Measurements from ENCODE around the gene CHD3. TPM values are rescaled to one million over a fixed set of nuclear protein-coding genes. Genes with fewer than 3 reads are reported as not detected.
A peak's percentile ranks its signal among the peaks of the same experiment; 100 is the strongest.

Gene CHD3
- total RNA-seq, 1 donor from 2014 or later: 76.2 TPM

- Histone ChIP-seq H3K9ac (ENCODE audit: low read depth in 1 of 3, low read length in 3 of 3) (no peak overlapping the region), H3K4me1 (ENCODE audit: control insufficient read depth in 3 of 3, insufficient read depth in 3 of 3, low read length in 3 of 3) (peaks cover 9 to 16% (median 15%) of the 10 kb centered on the region in 3 donors), H3K27ac (ENCODE audit: low read depth, low read length) (no peak overlapping the region), H3K36me3 (ENCODE audit: control insufficient read depth in 3 of 3, insufficient read depth in 3 of 3, low read length in 3 of 3) (peaks cover 14 to 26% (median 25%) of the 10 kb centered on the region in 3 donors), H3K9me3 (ENCODE audit: control insufficient read depth in 3 of 3, low read length in 3 of 3) (no peaks in the 10 kb centered on the region), H3K4me3 (ENCODE audit: low read length in 3 of 3) (no peak overlapping the region), H3K27me3 (ENCODE audit: control insufficient read depth in 3 of 3, insufficient read depth in 3 of 3, low read length in 3 of 3) (no peaks in the 10 kb centered on the region)
Measured at GRCh38 chr17:7911116-7911515, 22.5 kb downstream of the CHD3 start.

GRCh38 chr17:7912927-7913524 is 24.4 kb downstream of the CHD3 start:
- H3K27me3 ChIP-seq (ENCODE audit: control insufficient read depth in 3 of 3, insufficient read depth in 3 of 3, low read length in 3 of 3): no peaks in the 10 kb centered on the region
- H3K9ac ChIP-seq (ENCODE audit: low read depth in 1 of 3, low read length in 3 of 3): no peak overlapping the region
- no peaks in the 10 kb centered on the region for H3K9me3 ChIP-seq (ENCODE audit: control insufficient read depth in 3 of 3, low read length in 3 of 3)
- H3K4me1 ChIP-seq (ENCODE audit: control insufficient read depth in 3 of 3, insufficient read depth in 3 of 3, low read length in 3 of 3): peaks cover 15 to 23% (median 21%) of the 10 kb centered on the region in 3 donors
- H3K27ac ChIP-seq (ENCODE audit: low read depth, low read length): no peak overlapping the region
- H3K4me3 ChIP-seq (ENCODE audit: low read length in 3 of 3): no peak overlapping the region
- peaks cover 3 to 15% (median 13%) of the 10 kb centered on the region in 3 donors for H3K36me3 ChIP-seq (ENCODE audit: control insufficient read depth in 3 of 3, insufficient read depth in 3 of 3, low read length in 3 of 3)

- H3K9me3 ChIP-seq (ENCODE audit: control insufficient read depth in 3 of 3, low read length in 3 of 3): no peaks in the 10 kb centered on the region
- peak overlapping the region; percentile 51 to 80 (median 75) for H3K9ac ChIP-seq (ENCODE audit: low read depth in 1 of 3, low read length in 3 of 3)
- peaks cover 15 to 23% (median 21%) of the 10 kb centered on the region in 3 donors for H3K4me1 ChIP-seq (ENCODE audit: control insufficient read depth in 3 of 3, insufficient read depth in 3 of 3, low read length in 3 of 3)
- H3K36me3 ChIP-seq (ENCODE audit: control insufficient read depth in 3 of 3, insufficient read depth in 3 of 3, low read length in 3 of 3): peaks cover 0 to 7% (median 0%) of the 10 kb centered on the region in 3 donors
- no peaks in the 10 kb centered on the region for H3K27me3 ChIP-seq (ENCODE audit: control insufficient read depth in 3 of 3, insufficient read depth in 3 of 3, low read length in 3 of 3)
- H3K27ac ChIP-seq (ENCODE audit: low read depth, low read length): peak overlapping the region; percentile 42
- peak overlapping the region; percentile 78 to 88 (median 88) for H3K4me3 ChIP-seq (ENCODE audit: low read length in 3 of 3)
Measured at GRCh38 chr17:7915179-7915610, 26.6 kb downstream of the CHD3 start.

GRCh38 chr17:7915611-7916384 is 27.2 kb downstream of the CHD3 start, which contains the start of gene RNF227:
TSS of gene RNF227 (minus strand) at chr17:7916289. CDS start at chr17:7916195, 94 bp downstream.
- H3K9ac ChIP-seq (ENCODE audit: low read depth in 1 of 3, low read length in 3 of 3): peak within 1 kb of the TSS; percentile 51 to 80 (median 75)

DNA sequence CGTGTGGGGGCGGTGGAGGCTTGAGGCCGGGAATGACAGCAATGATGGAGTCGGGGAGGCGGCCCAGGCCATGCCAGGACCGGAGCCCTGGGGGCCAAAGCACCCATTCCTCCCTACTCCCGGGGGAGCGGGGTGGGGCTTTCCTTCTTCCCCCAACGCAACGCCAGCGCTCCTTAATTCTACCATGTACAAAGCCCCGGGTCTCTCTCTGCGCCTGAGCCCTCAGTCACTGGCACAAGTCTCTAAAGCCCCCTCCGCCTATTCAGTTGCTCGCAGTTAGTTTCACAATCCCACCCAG is 27.7 kb downstream of the CHD3 start:
- H3K9ac ChIP-seq (ENCODE audit: low read depth in 1 of 3, low read length in 3 of 3): peak overlapping the region; percentile 51 to 79 (median 67)

More at GRCh38 chr17:7915611-7916384, 27.2 kb downstream of the CHD3 start, which contains the start of gene RNF227:
- Histone ChIP-seq H3K27me3 (ENCODE audit: control insufficient read depth in 3 of 3, insufficient read depth in 3 of 3, low read length in 3 of 3) (no peaks in the 10 kb centered on the region), H3K4me3 (ENCODE audit: low read length in 3 of 3) (peak within 1 kb of the TSS; percentile 78 to 88 (median 88)), H3K36me3 (ENCODE audit: control insufficient read depth in 3 of 3, insufficient read depth in 3 of 3, low read length in 3 of 3) (peaks cover 0 to 2% (median 0%) of the 10 kb centered on the region in 3 donors), H3K9me3 (ENCODE audit: control insufficient read depth in 3 of 3, low read length in 3 of 3) (no peaks in the 10 kb centered on the region), H3K27ac (ENCODE audit: low read depth, low read length) (peak within 1 kb of the TSS; percentile 74), H3K4me1 (ENCODE audit: control insufficient read depth in 3 of 3, insufficient read depth in 3 of 3, low read length in 3 of 3) (peaks cover 15 to 23% (median 21%) of the 10 kb centered on the region in 3 donors)

DNA sequence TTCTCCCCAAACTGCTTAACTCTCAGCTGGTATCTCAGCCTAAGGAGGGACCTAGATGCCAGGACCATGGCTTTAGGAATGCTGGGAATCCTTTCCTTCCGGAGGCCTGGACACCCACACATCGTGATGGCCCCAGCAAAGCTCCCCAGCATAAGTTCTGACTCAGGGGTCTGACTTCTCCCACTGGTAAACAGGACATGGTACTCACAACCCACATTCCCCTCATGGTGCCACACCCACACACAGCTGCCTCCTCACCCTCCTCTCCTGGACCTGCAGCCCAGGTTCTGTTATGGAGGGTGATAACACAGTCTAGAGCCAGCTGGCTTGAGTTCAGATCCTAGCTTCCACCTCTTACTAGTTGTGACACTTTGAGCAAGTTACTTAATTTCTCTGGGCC is 28.2 kb downstream of the CHD3 start:
- H3K9ac ChIP-seq (ENCODE audit: low read depth in 1 of 3, low read length in 3 of 3): peak overlapping the region in 2 of 3 donors; percentile 51 to 79
- H3K4me1 ChIP-seq (ENCODE audit: control insufficient read depth in 3 of 3, insufficient read depth in 3 of 3, low read length in 3 of 3): peaks cover 15 to 23% (median 21%) of the 10 kb centered on the region in 3 donors
- H3K36me3 ChIP-seq (ENCODE audit: control insufficient read depth in 3 of 3, insufficient read depth in 3 of 3, low read length in 3 of 3): no peaks in the 10 kb centered on the region
- peak overlapping the region in 2 of 3 donors; percentile 56 to 88 for H3K4me3 ChIP-seq (ENCODE audit: low read length in 3 of 3)
- H3K9me3 ChIP-seq (ENCODE audit: control insufficient read depth in 3 of 3, low read length in 3 of 3): no peaks in the 10 kb centered on the region
- no peaks in the 10 kb centered on the region for H3K27me3 ChIP-seq (ENCODE audit: control insufficient read depth in 3 of 3, insufficient read depth in 3 of 3, low read length in 3 of 3)
- peak overlapping the region; percentile 74 for H3K27ac ChIP-seq (ENCODE audit: low read depth, low read length)

More for the DNA sequence above, 27.7 kb downstream of the CHD3 start:
- Histone ChIP-seq H3K4me3 (ENCODE audit: low read length in 3 of 3) (peak overlapping the region; percentile 56 to 88 (median 88)), H3K4me1 (ENCODE audit: control insufficient read depth in 3 of 3, insufficient read depth in 3 of 3, low read length in 3 of 3) (peaks cover 15 to 23% (median 21%) of the 10 kb centered on the region in 3 donors), H3K36me3 (ENCODE audit: control insufficient read depth in 3 of 3, insufficient read depth in 3 of 3, low read length in 3 of 3) (peaks cover 0 to 2% (median 0%) of the 10 kb centered on the region in 3 donors), H3K27ac (ENCODE audit: low read depth, low read length) (peak overlapping the region; percentile 74), H3K27me3 (ENCODE audit: control insufficient read depth in 3 of 3, insufficient read depth in 3 of 3, low read length in 3 of 3) (no peaks in the 10 kb centered on the region), H3K9me3 (ENCODE audit: control insufficient read depth in 3 of 3, low read length in 3 of 3) (no peaks in the 10 kb centered on the region)

GRCh38 chr17:7922269-7922844 is 33.8 kb downstream of the CHD3 start:
- H3K27ac ChIP-seq (ENCODE audit: low read depth, low read length): peak overlapping the region; percentile 14
- peak overlapping the region; percentile 66 to 83 (median 75) for H3K9ac ChIP-seq (ENCODE audit: low read depth in 1 of 3, low read length in 3 of 3)
- peaks cover 11 to 13% (median 13%) of the 10 kb centered on the region in 3 donors for H3K4me1 ChIP-seq (ENCODE audit: control insufficient read depth in 3 of 3, insufficient read depth in 3 of 3, low read length in 3 of 3)
- peak overlapping the region; percentile 68 to 76 (median 75) for H3K4me3 ChIP-seq (ENCODE audit: low read length in 3 of 3)
- no peaks in the 10 kb centered on the region for H3K36me3 ChIP-seq (ENCODE audit: control insufficient read depth in 3 of 3, insufficient read depth in 3 of 3, low read length in 3 of 3)
- H3K9me3 ChIP-seq (ENCODE audit: control insufficient read depth in 3 of 3, low read length in 3 of 3): no peaks in the 10 kb centered on the region
- no peaks in the 10 kb centered on the region for H3K27me3 ChIP-seq (ENCODE audit: control insufficient read depth in 3 of 3, insufficient read depth in 3 of 3, low read length in 3 of 3)

DNA sequence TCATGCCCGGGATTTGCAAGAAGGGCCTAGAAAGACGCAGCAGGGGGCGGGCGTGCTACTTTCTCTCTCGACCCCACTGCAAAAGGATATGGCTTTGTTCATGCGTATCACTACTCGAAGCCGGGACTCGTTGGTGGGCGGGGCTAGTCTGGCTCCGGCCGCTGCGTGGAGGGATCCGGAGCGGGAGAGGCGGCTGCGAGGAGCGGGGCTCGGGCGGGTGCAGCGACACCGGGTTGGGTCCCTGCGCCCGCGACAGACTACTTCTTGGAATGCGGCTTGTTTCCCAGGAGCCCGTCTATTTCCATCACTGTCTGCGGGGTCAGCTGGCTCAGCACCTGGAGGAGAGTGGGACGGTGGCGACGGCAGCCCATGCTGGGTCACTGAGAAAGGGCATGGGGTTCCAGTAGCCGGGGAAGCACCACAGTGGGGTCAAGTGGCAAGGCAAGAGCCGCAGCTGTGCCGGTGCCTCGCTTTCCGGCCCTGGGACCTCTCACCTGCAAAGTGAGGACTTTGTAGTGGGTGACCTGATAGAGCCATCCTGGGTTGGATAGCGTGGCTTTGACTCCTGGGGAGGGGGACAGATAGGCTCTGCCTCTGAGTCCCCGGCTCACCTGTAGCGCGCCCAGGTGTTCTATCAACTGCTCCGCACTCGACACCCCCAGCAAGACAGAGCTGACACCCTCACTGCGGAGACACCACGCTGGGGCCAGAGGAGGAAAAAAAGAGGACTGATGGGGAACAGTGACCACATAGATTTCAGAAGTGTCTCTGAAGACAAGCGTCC is 34.4 kb downstream of the CHD3 start:
- no peaks in the 10 kb centered on the region for H3K36me3 ChIP-seq (ENCODE audit: control insufficient read depth in 3 of 3, insufficient read depth in 3 of 3, low read length in 3 of 3)
- peaks cover 11 to 13% (median 13%) of the 10 kb centered on the region in 3 donors for H3K4me1 ChIP-seq (ENCODE audit: control insufficient read depth in 3 of 3, insufficient read depth in 3 of 3, low read length in 3 of 3)
- peak overlapping the region; percentile 14 for H3K27ac ChIP-seq (ENCODE audit: low read depth, low read length)
- peak overlapping the region; percentile 66 to 83 (median 75) for H3K9ac ChIP-seq (ENCODE audit: low read depth in 1 of 3, low read length in 3 of 3)
- no peaks in the 10 kb centered on the region for H3K27me3 ChIP-seq (ENCODE audit: control insufficient read depth in 3 of 3, insufficient read depth in 3 of 3, low read length in 3 of 3)
- peak overlapping the region; percentile 68 to 76 (median 75) for H3K4me3 ChIP-seq (ENCODE audit: low read length in 3 of 3)
- no peaks in the 10 kb centered on the region for H3K9me3 ChIP-seq (ENCODE audit: control insufficient read depth in 3 of 3, low read length in 3 of 3)

- H3K4me3 ChIP-seq (ENCODE audit: low read length in 3 of 3): no peak overlapping the region
- H3K9ac ChIP-seq (ENCODE audit: low read depth in 1 of 3, low read length in 3 of 3): no peak overlapping the region
- no peaks in the 10 kb centered on the region for H3K27me3 ChIP-seq (ENCODE audit: control insufficient read depth in 3 of 3, insufficient read depth in 3 of 3, low read length in 3 of 3)
- no peak overlapping the region for H3K27ac ChIP-seq (ENCODE audit: low read depth, low read length)
- peaks cover 0 to 8% (median 2%) of the 10 kb centered on the region in 3 donors for H3K36me3 ChIP-seq (ENCODE audit: control insufficient read depth in 3 of 3, insufficient read depth in 3 of 3, low read length in 3 of 3)
- peaks cover 17 to 26% (median 23%) of the 10 kb centered on the region in 3 donors for H3K4me1 ChIP-seq (ENCODE audit: control insufficient read depth in 3 of 3, insufficient read depth in 3 of 3, low read length in 3 of 3)
- no peaks in the 10 kb centered on the region for H3K9me3 ChIP-seq (ENCODE audit: control insufficient read depth in 3 of 3, low read length in 3 of 3)
Measured at GRCh38 chr17:7927596-7927995, 39.0 kb downstream of the CHD3 start.

Data from skeletal muscle tissue (tissue), 4 donors.